ENCODE results near the gene ZMAT5. TPM values are rescaled to one million over a fixed set of nuclear protein-coding genes. Genes with fewer than 3 reads are reported as not detected.

The ZMAT5 gene
- total and polyA plus RNA-seq, 2 of the 13 experiments (the other 11 are each of a cell fraction or from before 2014, with no cell fraction given): 20.7 to 27.8 TPM

DNA sequence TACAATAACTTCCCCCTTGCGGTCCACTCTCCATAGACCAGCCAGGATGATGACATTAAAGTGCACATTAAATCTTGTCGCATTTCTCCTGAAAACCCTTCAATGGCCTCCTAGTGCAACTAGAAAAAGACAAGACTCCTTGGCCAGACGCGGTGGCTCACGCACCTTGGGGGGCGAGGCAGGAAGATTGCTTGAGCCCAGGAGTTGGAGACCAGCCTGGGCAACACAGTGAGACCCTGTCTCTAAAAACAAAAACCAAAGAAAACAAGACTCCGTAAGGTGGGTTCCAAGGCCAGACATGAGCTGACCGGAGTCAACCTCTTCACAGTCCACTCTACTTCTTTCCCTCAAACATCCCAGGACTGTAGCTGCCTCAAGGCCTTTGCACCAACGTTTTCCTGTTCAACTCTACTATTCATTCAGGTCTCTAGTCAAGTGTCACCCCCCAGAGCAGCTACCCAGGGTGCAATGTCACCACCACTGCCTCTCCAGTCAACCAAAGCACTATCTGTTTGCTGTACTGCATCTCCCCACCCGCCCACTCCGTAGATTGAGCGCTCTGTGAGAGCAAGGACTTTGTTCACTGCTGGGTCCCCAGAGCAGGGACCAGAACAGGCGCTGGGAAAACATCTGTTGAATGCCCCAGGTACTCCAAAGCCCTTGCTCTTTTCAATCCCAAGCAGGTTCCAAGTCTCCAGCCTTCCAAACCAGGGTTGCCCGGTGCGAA lies 739 bp downstream of the ZMAT5 start (continued):
- TF ChIP-seq THAP8 (CRISPR knock-in tag; IDR thresholded peaks at IDR 0.05; ENCODE audit: borderline replicate concordance): no peak
- no peak for TF ChIP-seq TBP (CRISPR knock-in tag; IDR thresholded peaks at IDR 0.05)
- no peak for TF ChIP-seq TEF (CRISPR knock-in tag; IDR thresholded peaks at IDR 0.05)
- TF ChIP-seq, protein P1, sequence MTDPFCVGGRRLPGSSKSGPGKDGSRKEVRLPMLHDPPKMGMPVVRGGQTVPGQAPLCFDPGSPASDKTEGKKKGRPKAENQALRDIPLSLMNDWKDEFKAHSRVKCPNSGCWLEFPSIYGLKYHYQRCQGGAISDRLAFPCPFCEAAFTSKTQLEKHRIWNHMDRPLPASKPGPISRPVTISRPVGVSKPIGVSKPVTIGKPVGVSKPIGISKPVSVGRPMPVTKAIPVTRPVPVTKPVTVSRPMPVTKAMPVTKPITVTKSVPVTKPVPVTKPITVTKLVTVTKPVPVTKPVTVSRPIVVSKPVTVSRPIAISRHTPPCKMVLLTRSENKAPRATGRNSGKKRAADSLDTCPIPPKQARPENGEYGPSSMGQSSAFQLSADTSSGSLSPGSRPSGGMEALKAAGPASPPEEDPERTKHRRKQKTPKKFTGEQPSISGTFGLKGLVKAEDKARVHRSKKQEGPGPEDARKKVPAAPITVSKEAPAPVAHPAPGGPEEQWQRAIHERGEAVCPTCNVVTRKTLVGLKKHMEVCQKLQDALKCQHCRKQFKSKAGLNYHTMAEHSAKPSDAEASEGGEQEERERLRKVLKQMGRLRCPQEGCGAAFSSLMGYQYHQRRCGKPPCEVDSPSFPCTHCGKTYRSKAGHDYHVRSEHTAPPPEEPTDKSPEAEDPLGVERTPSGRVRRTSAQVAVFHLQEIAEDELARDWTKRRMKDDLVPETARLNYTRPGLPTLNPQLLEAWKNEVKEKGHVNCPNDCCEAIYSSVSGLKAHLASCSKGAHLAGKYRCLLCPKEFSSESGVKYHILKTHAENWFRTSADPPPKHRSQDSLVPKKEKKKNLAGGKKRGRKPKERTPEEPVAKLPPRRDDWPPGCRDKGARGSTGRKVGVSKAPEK (CRISPR knock-in tag; IDR thresholded peaks at IDR 0.05; ENCODE audit: borderline replicate concordance): no peak
- TF ChIP-seq, protein P2, sequence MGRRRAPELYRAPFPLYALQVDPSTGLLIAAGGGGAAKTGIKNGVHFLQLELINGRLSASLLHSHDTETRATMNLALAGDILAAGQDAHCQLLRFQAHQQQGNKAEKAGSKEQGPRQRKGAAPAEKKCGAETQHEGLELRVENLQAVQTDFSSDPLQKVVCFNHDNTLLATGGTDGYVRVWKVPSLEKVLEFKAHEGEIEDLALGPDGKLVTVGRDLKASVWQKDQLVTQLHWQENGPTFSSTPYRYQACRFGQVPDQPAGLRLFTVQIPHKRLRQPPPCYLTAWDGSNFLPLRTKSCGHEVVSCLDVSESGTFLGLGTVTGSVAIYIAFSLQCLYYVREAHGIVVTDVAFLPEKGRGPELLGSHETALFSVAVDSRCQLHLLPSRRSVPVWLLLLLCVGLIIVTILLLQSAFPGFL (CRISPR knock-in tag; IDR thresholded peaks at IDR 0.05): no peak
- no peak for TF ChIP-seq KDM1A (CRISPR knock-in tag; IDR thresholded peaks at IDR 0.05)
- TF ChIP-seq, protein P3, sequence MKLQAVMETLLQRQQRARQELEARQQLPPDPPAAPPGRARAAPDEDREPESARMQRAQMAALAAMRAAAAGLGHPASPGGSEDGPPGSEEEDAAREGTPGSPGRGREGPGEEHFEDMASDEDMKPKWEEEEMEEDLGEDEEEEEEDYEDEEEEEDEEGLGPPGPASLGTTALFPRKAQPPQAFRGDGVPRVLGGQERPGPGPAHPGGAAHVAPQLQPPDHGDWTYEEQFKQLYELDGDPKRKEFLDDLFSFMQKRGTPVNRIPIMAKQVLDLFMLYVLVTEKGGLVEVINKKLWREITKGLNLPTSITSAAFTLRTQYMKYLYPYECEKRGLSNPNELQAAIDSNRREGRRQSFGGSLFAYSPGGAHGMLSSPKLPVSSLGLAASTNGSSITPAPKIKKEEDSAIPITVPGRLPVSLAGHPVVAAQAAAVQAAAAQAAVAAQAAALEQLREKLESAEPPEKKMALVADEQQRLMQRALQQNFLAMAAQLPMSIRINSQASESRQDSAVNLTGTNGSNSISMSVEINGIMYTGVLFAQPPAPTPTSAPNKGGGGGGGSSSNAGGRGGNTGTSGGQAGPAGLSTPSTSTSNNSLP (IDR thresholded peaks at IDR 0.05; ENCODE audit: low read depth, low read length): no peak
- TF ChIP-seq, protein P4, sequence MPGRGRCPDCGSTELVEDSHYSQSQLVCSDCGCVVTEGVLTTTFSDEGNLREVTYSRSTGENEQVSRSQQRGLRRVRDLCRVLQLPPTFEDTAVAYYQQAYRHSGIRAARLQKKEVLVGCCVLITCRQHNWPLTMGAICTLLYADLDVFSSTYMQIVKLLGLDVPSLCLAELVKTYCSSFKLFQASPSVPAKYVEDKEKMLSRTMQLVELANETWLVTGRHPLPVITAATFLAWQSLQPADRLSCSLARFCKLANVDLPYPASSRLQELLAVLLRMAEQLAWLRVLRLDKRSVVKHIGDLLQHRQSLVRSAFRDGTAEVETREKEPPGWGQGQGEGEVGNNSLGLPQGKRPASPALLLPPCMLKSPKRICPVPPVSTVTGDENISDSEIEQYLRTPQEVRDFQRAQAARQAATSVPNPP (CRISPR knock-in tag; IDR thresholded peaks at IDR 0.05): 0 out of 2 replicates have a peak, but pooled peaks have one; percentile 8
- TF ChIP-seq ZSCAN25 (CRISPR knock-in tag; IDR thresholded peaks at IDR 0.05): no peak
- 0 out of 2 replicates have a peak, but pooled peaks have one; percentile 13 for TF ChIP-seq ZNF629 (CRISPR knock-in tag; conservative IDR thresholded peaks at IDR 0.05)
- TF ChIP-seq ELF3 (CRISPR knock-in tag; IDR thresholded peaks at IDR 0.05): no peak
- no peak for TF ChIP-seq ZBTB20 (CRISPR knock-in tag; IDR thresholded peaks at IDR 0.05; ENCODE audit: borderline replicate concordance, low read depth)
- no peak for TF ChIP-seq ZFYVE20 (CRISPR knock-in tag; IDR thresholded peaks at IDR 0.05; ENCODE audit: borderline replicate concordance, low read depth)
- TF ChIP-seq SP2 (CRISPR knock-in tag; IDR thresholded peaks at IDR 0.05): no peak
- no peak for TF ChIP-seq ZNF276 (CRISPR knock-in tag; IDR thresholded peaks at IDR 0.05; ENCODE audit: low read depth)
- TF ChIP-seq MXI1 (IDR thresholded peaks at IDR 0.05; ENCODE audit: borderline replicate concordance, low read depth, low read length): peak; percentile 43; the same call in 1 of the 3 replicates
- TF ChIP-seq MAZ (IDR thresholded peaks at IDR 0.05; ENCODE audit: borderline replicate concordance, low read depth, low read length): no peak
- TF ChIP-seq MAZ (CRISPR knock-in tag; IDR thresholded peaks at IDR 0.05; ENCODE audit: low read depth): 0 out of 2 replicates have a peak, but pooled peaks have one; percentile 16
